GM12878 (cell line): ENCODE data around the gene DRICH1. TPM values are rescaled to one million over a fixed set of nuclear protein-coding genes. Genes with fewer than 3 reads are reported as not detected.
"Not testable (repeated sequence)": the region's sequence is repeated elsewhere in the genome, so short reads cannot be mapped to it uniquely, and the experiment has no call there.

Source experiments
- ATAC-seq: fragments of 200-7000 bp; cut with Tn5 transposase; 3 replicates; pipeline ENCODE4 v1.9.1; 2020; ENCODE audit warnings: mild to moderate bottlenecking, moderate library complexity
- BruUV-seq: library from RNA; stranded (reverse); fragments of 400-500 nt; replicated peaks from 2 replicates; lab custom pipeline; 2021; lab: Mats Ljungman, UMichigan
- CTCF ChIA-PET: fragments of 300-600 bp; sonication (Branson Sonifier 250); formaldehyde crosslinking; extraction: SDS; loops from one replicate; lab custom pipeline; 2021; ENCODE audit warnings: inconsistent platforms; lab: Yijun Ruan, JAX
- POLR2A ChIA-PET: fragments of 350-600 bp; formaldehyde crosslinking; extraction: SDS; loops from one replicate; lab custom pipeline; 2021; ENCODE audit warnings: inconsistent platforms; lab: Charles Lee
- RAD21 ChIA-PET: fragments of 300-600 bp; sonication (Branson Sonifier 250); formaldehyde crosslinking; loops from one replicate; lab custom pipeline; 2023; ENCODE audit warnings: antibody characterized with exemption; ENCODE audit not compliant: unreplicated experiment; lab: Charles Lee
- SMC1A ChIA-PET: fragments of 300-600 bp; sonication (Branson Sonifier 250); formaldehyde crosslinking; loops from one replicate; lab custom pipeline; 2023; ENCODE audit not compliant: unreplicated experiment, uncharacterized antibody; lab: Charles Lee
- DNase-seq: peaks from one replicate; pipeline ENCODE4 v3.0.0-alpha.2; 2011; ENCODE audit warnings: low read depth, low spot score
- FAIRE-seq: peaks from 3 replicates; lab custom pipeline; 2011; peaks lifted over from hg19 to GRCh38; lab: Jason Lieb, UNC
- H2AFZ ChIP-seq: 2 replicates; pipeline ENCODE4 v1.6.0; 2011; ENCODE audit warnings: low read depth, low read length, control low read depth; ENCODE audit not compliant: control insufficient read depth
- H3K27ac ChIP-seq: 2 replicates; pipeline ENCODE4 v1.5.1; 2011; ENCODE audit warnings: control low read depth; ENCODE audit not compliant: control insufficient read depth, insufficient read depth
- H3K27me3 ChIP-seq, 2 experiments: replicated peaks in 1 of 2; 2 replicates each; pipeline versions ENCODE4 v1.6.0 to v1.6.1; 2011; ENCODE audit warnings: low read length in 1 of 2; ENCODE audit not compliant: control insufficient read depth in 2 of 2, insufficient read depth in 2 of 2
- H3K36me3 ChIP-seq, 2 experiments: 2 replicates each; pipeline ENCODE4 v1.5.1; 2011; ENCODE audit warnings: low read length in 1 of 2; ENCODE audit not compliant: control insufficient read depth in 2 of 2, insufficient read depth in 2 of 2
- H3K4me1 ChIP-seq: 2 replicates; pipeline ENCODE4 v1.6.1; 2011; ENCODE audit warnings: mild to moderate bottlenecking, low read length, moderate library complexity, mixed read lengths; ENCODE audit not compliant: control insufficient read depth, insufficient read depth
- H3K4me2 ChIP-seq: 2 replicates; pipeline ENCODE4 v1.6.0; 2011; ENCODE audit warnings: control low read depth; ENCODE audit not compliant: control insufficient read depth, insufficient read depth
- H3K4me3 ChIP-seq: fragments of 200-600 bp; sonication (generic); 2 replicates; pipeline ENCODE4 v1.5.1; 2016
- H3K79me2 ChIP-seq: 2 replicates; pipeline ENCODE4 v1.6.0; 2011; ENCODE audit warnings: low read length; ENCODE audit not compliant: control insufficient read depth, insufficient read depth
- H3K9ac ChIP-seq: 2 replicates; pipeline ENCODE4 v1.8.0; 2011; ENCODE audit warnings: low read length, control low read depth, mixed read lengths; ENCODE audit not compliant: control insufficient read depth, insufficient read depth
- H3K9me3 ChIP-seq: replicated peaks from 3 replicates; pipeline ENCODE4 v1.5.1; 2011; ENCODE audit warnings: mild to moderate bottlenecking, low read length; ENCODE audit not compliant: control insufficient read depth, insufficient read depth
- H4K20me1 ChIP-seq: 2 replicates; pipeline ENCODE4 v1.6.0; 2011; ENCODE audit not compliant: control insufficient read depth, insufficient read depth
- ATF7 ChIP-seq: fragments of 450-650 bp; IDR thresholded peaks from 2 replicates; pipeline ENCODE4 v1.6.1; 2016; ENCODE audit warnings: low read depth, mild to moderate bottlenecking
- MTA3 ChIP-seq: IDR thresholded peaks from 2 replicates; pipeline ENCODE4 v1.6.1; 2012; ENCODE audit warnings: low read length, inconsistent platforms, borderline replicate concordance
- NFXL1 ChIP-seq: fragments of 450-650 bp; IDR thresholded peaks from 2 replicates; pipeline ENCODE4 v1.6.1; 2017; ENCODE audit warnings: antibody characterized with exemption, mild to moderate bottlenecking, borderline replicate concordance
- PAX5 ChIP-seq: IDR thresholded peaks from 2 replicates; pipeline ENCODE4 v1.6.1; 2011; ENCODE audit warnings: low read depth, low read length, borderline replicate concordance
- SMAD1 ChIP-seq: fragments of 450-650 bp; IDR thresholded peaks from 2 replicates; pipeline ENCODE4 v1.6.1; 2018; ENCODE audit warnings: mild to moderate bottlenecking, low read depth; ENCODE audit not compliant: partially characterized antibody
- WGBS: methylation state at CpG from one replicate; pipeline ENCODE4 v1.1.6; 2016; ENCODE audit warnings: low lambda C conversion rate; ENCODE audit not compliant: insufficient replicate concordance, insufficient coverage; ENCODE audit errors: missing lambda C conversion rate; 5-methylcytosine and 5-hydroxymethylcytosine counted together
- in situ Hi-C: fragments of 300-500 bp; cut with MboI; formaldehyde crosslinking; loops from 9 replicates; pipeline ENCODE4 v1.14.3; 2018; ENCODE audit warnings: mixed read lengths
- intact Hi-C: fragments of 100-400 bp; cut with micrococcal nuclease; formaldehyde crosslinking; loops from one replicate; pipeline ENCODE4 v1.14.2; 2022; ENCODE audit not compliant: unreplicated experiment
- polyA plus RNA-seq, 11 experiments: library from polyadenylated mRNA; depleted of rRNA in 4 of 11; unstranded in 6 of 11; stranded (reverse) in 5 of 11; fragments of >200 nt; fragmentation: Nextera tagmentation in 4 of 11; fragmentation: Illumina TruSeq in 1 of 11; extraction: Ambion mirVana in 4 of 11; extraction: Trizol in 1 of 11; gene quantifications; 1 replicate in 1 of 11; 2 replicates in 10 of 11; pipeline versions ENCODE4 v1.2.1 to v1.2.3, GENCODE V29; 2011 to 2016; ENCODE audit warnings: inconsistent platforms in 2 of 11, missing spikeins in 2 of 11, low read depth in 1 of 11
- total RNA-seq, 4 experiments: library from RNA; depleted of rRNA in 3 of 4; stranded (reverse); fragments of >200 nt in 3 of 4; fragmentation: Illumina TruSeq in 1 of 4; extraction: Trizol in 1 of 4; gene quantifications; 2 replicates each; pipeline versions ENCODE4 v1.2.1 to v1.2.3, GENCODE V29; 2013 to 2021

Gene DRICH1
- total and polyA plus RNA-seq, 10 of the 15 experiments (the other 5 are each of a cell fraction or from before 2014, with no cell fraction given), result not detected

- no peak for TF ChIP-seq SMAD1
- no peak for TF ChIP-seq MTA3
- TF ChIP-seq NFXL1, result no peak
These were observed 9.5 kb downstream of the DRICH1 start (continued) for GRCh38 chr22:23622634-23623033.

GRCh38 chr22:23621916-23622315 is 10.2 kb downstream of the DRICH1 start:
- H3K4me3 ChIP-seq, H3K27me3 ChIP-seq, FAIRE-seq, RAD21 ChIA-PET, BruUV-seq, H3K27ac ChIP-seq, in situ Hi-C loops, CTCF ChIA-PET, H3K9ac ChIP-seq, H3K4me1 ChIP-seq, H3K4me2 ChIP-seq, ATAC-seq, DNase-seq, H4K20me1 ChIP-seq, POLR2A ChIA-PET, intact Hi-C loops, H3K36me3 ChIP-seq, H2AFZ ChIP-seq, H3K79me2 ChIP-seq, H3K9me3 ChIP-seq, SMC1A ChIA-PET: not testable (repeated sequence)
- WGBS, result 40% methylated on average over 2 of the region's 2 CpGs

- H3K9ac ChIP-seq, result no peak overlapping the region
- FAIRE-seq (no peak), DNase-seq (no peak), ATAC-seq (peak; percentile 80)
- ChIA-PET SMC1A (no interaction called here), POLR2A (no interaction called here), RAD21 (no interaction called here), CTCF (no interaction called here)
- no peaks in the 10 kb centered on the region for H3K4me1 ChIP-seq
- H3K27ac ChIP-seq, result no peak overlapping the region
- H3K36me3 ChIP-seq, result no peaks in the 10 kb centered on the region
- H3K9me3 ChIP-seq, result no peaks in the 10 kb centered on the region
- in situ Hi-C loops (no loop called here), intact Hi-C loops (no loop called here)
- TF ChIP-seq ATF7 (0 out of 2 replicates have a peak, but pooled peaks have one; percentile 17), PAX5 (no peak)
- 49% methylated on average over 9 of the region's 9 CpGs for WGBS
- H2AFZ ChIP-seq, result no peak overlapping the region
- no peak overlapping the region for H3K4me3 ChIP-seq
- H3K4me2 ChIP-seq, result no peak overlapping the region
- H3K27me3 ChIP-seq, result no peaks in the 10 kb centered on the region; a peak in 1 of 4 replicates
- no peaks in the 10 kb centered on the region for H4K20me1 ChIP-seq
- H3K79me2 ChIP-seq, result no peaks in the 10 kb centered on the region
- no TSS peak for BruUV-seq
These were observed 10.9 kb downstream of the DRICH1 start for GRCh38 chr22:23621082-23621780.
